Measurements from ENCODE around the gene ST6GALNAC3.

The ST6GALNAC3 gene

DNA sequence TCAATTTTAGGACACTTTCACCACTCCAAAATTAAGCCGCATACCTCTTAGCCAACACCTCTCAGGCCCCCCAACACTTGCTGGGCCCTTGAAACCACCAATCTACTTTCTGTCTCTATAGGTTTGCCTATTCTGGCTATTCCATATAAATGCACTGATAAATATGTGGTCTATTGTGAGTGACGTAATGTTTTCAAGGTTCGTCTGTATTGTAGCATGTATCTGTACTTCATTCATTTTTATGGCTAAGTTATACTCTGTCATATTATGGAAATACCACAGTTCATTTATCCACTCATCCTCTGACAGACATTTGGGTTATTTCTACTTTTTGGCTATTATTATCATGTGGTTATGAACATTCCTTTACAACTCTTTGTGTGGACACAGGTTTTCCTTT is 432.8 kb downstream of the ST6GALNAC3 start:
- DNase-seq (ENCODE audit: low spot score) = no peak

GRCh38 chr1:76508871-76509270 is 434.3 kb downstream of the ST6GALNAC3 start:
- no peak for DNase-seq (ENCODE audit: low spot score)

DNA sequence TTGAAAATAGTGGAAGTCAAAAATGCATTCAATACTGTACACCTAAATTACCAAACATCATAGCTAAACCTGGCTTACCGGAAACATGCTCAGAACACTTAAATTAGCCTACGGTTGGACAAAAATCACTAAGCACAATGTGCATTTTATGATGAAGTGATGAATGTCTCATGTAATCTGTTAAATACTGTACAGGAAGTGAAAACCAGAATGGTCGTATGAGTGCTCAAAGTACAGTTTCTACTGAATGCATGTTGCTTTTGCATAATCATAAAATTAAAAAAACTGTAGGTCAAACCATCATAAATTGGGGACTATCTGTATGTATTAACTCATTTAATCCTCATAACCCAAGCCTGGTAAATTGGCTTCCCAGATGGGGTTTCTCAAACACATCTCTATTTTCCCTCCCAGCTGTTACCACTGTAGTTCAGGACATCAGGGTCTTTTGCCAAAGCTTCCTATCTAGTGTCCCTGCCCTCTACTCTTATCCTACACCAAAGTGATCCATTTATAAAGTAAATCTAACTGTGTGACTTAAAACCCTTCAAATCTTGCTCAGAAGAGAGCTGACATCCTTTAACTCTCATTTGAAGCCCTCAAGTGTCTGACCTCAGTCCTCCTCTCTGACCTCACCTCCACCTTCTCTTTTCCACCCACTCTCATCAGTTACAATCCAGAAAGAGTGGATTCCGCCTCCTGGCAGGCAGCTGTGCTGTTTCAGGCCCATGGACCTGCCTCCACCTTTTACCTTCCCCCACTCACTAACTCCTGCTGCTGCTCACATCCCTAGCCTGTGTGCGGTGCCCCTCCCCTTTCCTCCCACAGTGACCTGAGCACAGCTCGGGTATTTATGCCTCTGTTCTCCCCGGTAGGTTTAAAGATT is 436.4 kb downstream of the ST6GALNAC3 start:
- no peak for DNase-seq (ENCODE audit: low spot score)

DNA sequence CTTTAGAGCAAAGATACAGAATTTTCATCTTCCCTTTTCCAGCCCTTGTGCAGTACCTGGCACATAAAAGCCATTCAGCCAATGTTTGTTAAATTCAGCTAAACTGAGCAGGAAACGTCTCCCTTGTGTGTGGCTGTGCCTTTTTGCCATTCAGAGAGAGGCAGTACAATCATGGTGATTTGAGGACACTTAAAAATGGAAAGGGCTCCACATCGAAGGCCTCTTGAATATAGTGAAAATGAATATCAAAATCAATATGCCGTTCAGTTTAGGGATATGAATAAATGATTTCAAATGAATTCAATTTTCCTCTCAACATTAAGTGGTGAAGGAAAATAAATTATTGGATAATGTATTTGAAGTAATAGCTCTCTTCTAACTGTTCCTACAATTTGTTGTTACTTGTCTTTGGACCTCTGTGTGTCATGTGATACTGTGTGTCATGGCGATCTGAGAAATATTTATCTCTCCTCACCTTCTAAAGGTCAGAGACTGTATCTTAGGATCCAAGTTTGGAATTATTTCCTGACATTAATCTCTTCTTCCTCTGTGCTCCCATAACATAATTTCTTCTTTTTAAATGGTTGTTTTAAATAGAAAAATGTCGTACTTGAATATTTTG is 437.1 kb downstream of the ST6GALNAC3 start:
- DNase-seq (ENCODE audit: low spot score) = no peak

DNA sequence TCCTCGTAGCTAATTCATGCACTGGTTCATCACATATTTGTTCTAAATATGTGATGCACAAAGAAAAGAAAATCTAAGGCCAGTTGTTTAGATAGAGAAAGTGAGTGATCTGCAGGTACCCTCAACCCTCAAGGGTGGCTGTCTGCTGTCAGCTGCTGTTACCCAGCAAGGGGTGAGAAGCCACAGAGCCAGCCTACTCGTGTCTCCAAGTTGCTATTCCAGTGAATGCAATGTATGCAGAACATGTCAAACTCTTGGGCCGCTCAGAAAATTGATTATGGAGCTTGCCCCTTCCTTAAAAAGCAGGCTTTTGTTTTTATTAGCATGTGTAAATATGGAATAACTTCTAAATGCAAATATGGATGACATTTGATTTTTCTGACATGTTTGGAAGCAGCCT is 456.4 kb downstream of the ST6GALNAC3 start:
- no peak for DNase-seq (ENCODE audit: low spot score)

GRCh38 chr1:76541618-76542017 is 467.1 kb downstream of the ST6GALNAC3 start:
- DNase-seq (ENCODE audit: low spot score) = no peak

- DNase-seq (ENCODE audit: low spot score) = no peak
Observed at GRCh38 chr1:76542359-76542758, 467.8 kb downstream of the ST6GALNAC3 start.

DNA sequence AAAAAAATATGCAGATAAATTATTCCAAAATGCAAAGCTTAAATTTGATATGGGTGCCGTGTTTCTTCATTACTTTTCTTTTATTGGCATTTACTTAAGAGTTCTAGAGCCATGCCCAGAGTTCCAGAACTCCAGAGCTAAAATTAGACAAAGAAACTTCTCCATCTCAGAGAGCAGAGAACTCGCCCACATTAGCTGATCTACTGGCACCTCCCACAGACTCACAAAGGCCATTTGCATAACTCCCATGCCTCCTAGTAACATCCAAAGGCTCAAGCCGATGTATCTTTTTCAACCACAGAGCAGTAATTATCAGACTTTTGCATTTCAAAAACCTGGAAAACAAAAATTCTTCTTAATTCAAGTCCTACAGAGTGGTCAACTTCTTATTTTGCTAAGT is 468.9 kb downstream of the ST6GALNAC3 start:
- no peak for DNase-seq (ENCODE audit: low spot score)

GRCh38 chr1:76546354-76546933 is 471.9 kb downstream of the ST6GALNAC3 start:
- no peak for DNase-seq (ENCODE audit: low spot score)

DNA sequence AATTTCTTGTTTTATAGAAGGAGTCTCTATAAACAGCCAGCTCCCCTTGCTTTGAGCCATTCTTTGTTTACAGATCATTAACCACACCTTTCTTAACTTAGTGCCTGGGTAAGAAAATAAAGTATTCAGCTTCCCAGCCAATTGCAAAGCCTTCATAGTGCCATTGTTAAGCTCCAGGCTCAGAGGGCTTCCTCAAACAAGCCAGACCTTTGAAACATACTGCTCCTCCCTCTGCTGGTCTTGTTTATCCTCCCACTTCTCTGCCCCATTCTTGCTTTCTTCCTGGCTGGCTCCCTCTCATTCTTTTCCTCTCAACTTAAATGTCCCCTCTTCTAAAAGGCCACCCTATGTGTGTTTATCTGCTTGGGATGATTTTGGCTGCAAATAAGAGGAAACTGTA is 473.4 kb downstream of the ST6GALNAC3 start:
- no peak for DNase-seq (ENCODE audit: low spot score)

GRCh38 chr1:76548513-76549100 is 474.1 kb downstream of the ST6GALNAC3 start:
- no peak for DNase-seq (ENCODE audit: low spot score)

GRCh38 chr1:76554283-76554682 is 479.7 kb downstream of the ST6GALNAC3 start:
- no peak for DNase-seq (ENCODE audit: low spot score)

- no peak for DNase-seq (ENCODE audit: low spot score)
Observed at GRCh38 chr1:76562292-76562691, 487.7 kb downstream of the ST6GALNAC3 start.

DNA sequence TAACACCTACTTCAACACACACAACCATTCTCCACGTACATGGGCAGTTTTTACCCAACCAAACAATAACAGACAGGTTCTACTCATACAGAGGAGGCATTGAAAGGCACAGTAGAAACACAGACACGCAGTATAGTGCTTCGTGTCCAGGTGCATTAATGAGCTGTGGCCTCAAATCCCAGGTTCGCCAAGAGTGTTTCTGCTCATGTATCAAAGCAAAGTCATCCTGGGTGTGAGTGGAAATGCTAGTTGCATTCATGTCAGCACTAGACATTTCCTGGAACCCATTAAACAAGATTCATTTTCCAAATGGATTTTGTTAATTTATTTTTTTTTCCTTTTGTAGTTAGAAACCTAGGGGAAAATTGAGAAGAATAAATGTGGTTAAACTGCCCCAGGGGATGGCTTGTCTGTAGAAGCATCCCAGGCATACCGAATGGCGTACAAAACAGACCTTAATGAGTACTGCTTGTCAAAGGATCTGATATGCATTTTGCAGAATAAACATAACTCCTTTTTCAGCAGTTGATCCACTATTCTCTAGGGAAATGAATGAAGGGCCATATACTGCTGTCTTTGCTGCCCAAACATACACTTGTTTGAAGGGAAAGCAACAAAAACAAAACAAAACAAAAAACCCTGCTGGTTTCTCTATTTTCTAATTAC is 494.2 kb downstream of the ST6GALNAC3 start:
- DNase-seq (ENCODE audit: low spot score) = no peak

DNA sequence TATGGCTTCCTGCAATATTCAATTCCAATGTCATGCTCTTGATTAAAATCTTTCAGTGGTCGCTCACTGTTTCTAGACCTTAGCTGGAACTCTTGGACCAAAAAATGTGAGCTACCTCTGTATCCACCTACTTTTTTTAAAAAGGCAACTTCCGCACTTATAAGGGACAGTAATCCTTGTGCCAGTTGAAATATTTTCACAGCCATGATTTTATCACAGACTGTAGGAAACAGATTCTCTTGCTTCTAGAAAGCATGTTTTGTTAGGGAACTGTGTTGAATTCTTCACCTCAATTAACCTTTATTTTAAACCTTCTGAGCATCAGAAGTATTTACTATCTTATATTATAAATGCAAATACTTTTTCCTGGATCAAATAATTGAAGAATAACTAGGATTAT is 496.7 kb downstream of the ST6GALNAC3 start:
- DNase-seq (ENCODE audit: low spot score) = no peak

DNA sequence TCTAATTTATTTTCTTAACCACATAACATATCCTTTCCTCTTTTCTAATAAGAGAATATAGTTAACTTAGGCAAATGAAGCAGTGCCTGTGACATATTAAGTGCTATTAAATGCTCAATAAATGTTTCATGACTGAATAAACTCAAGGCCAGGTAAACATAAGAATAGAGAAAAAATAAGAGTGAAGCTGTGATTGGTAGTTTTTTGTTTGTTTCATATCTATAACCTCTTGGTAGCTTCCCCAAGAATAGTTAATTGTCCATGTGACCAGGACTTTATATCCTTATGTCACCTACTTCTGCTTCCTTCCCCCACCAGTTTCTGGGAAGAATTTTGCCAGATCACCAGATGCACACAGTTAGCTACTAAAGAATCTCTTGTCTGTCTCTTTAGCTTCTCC is 497.7 kb downstream of the ST6GALNAC3 start:
- no peak for DNase-seq (ENCODE audit: low spot score)

- no peak for DNase-seq (ENCODE audit: low spot score)
Observed at GRCh38 chr1:76576876-76577524, 502.5 kb downstream of the ST6GALNAC3 start.

GRCh38 chr1:76577525-76578185 is 503.1 kb downstream of the ST6GALNAC3 start:
- no peak for DNase-seq (ENCODE audit: low spot score)

DNA sequence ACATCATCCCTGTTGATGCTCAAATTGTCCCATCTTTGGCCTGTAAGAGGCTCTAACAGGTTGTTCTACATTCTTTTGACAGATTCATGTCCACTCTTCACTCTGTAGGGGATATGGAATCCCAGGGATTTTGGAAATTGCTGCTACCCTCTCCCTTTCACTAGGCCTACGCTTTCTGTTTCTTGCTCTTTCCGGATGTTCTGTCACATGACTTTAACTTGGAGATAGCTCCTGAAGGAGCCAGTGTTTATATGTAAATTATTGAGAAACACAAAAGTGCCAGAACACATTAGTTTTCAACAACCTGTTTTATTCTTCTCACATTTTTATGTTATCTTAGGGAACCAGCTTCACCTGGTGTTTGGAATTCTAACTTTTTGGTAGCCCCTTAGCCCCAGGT is 505.7 kb downstream of the ST6GALNAC3 start:
- no peak for DNase-seq (ENCODE audit: low spot score)

DNA sequence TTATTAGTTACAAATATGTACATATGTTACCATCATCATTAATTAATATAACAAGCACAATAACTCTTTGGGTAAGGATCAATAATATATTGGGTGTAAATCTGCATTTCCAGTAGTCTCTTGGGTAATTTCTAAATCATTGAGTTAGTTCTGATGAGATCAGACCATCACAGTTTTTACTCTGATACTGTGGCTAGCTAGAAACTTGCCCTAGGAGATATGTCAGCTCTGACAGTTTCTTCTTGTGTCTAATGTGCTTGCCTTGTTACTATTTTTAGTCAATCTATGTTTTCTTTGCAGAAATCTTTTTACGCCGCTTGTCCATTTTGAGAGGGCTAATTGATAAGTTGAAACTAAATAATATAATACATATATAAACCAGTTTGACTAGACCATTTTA is 507.2 kb downstream of the ST6GALNAC3 start:
- DNase-seq (ENCODE audit: low spot score) = no peak

GRCh38 chr1:76583235-76583868 is 508.8 kb downstream of the ST6GALNAC3 start:
- DNase-seq (ENCODE audit: low spot score) = no peak

Data from hematopoietic multipotent progenitor cell treated with erythropoietin and hydrocortisone succinate and interleukin-3 and kit ligand, for 15 days (in vitro differentiated cells).